GM18505 (cell line): Measurements from ENCODE around the gene SNAI1.

Experiments used
- ATAC-seq: cut with Tn5 transposase; IDR thresholded peaks from one replicate; pipeline ENCODE4 v1.9.1; 2021; ENCODE audit not compliant: unreplicated experiment
- POLR2A ChIP-seq: IDR thresholded peaks from 4 replicates; pipeline ENCODE4 v1.6.1; 2011; ENCODE audit warnings: borderline replicate concordance; ENCODE audit not compliant: insufficient read depth, insufficient read length; ENCODE audit errors: extremely low read depth

Gene SNAI1

DNA sequence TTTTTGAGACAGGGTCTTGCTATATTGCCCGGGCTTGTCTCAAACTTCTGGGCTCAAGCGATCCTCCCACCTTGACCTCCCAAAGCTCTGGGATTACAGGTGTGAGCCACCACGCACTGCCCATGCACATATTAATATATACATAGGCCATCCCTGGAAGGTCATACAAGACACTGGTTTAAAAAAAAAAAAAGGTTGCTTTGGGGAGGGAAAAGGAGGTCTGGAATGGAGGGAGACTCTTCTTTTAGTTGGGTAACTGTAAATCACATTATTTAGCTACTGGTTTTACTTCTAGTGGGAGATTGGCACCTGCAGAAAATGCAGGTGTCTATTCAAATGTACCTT, 4.1 kb upstream of the SNAI1 start:
- ATAC-seq = no peak
- TF ChIP-seq POLR2A = no peak

GRCh38 chr20:49979030-49979832, 3.5 kb upstream of the SNAI1 start:
- ATAC-seq = no peak
- no peak for TF ChIP-seq POLR2A

DNA sequence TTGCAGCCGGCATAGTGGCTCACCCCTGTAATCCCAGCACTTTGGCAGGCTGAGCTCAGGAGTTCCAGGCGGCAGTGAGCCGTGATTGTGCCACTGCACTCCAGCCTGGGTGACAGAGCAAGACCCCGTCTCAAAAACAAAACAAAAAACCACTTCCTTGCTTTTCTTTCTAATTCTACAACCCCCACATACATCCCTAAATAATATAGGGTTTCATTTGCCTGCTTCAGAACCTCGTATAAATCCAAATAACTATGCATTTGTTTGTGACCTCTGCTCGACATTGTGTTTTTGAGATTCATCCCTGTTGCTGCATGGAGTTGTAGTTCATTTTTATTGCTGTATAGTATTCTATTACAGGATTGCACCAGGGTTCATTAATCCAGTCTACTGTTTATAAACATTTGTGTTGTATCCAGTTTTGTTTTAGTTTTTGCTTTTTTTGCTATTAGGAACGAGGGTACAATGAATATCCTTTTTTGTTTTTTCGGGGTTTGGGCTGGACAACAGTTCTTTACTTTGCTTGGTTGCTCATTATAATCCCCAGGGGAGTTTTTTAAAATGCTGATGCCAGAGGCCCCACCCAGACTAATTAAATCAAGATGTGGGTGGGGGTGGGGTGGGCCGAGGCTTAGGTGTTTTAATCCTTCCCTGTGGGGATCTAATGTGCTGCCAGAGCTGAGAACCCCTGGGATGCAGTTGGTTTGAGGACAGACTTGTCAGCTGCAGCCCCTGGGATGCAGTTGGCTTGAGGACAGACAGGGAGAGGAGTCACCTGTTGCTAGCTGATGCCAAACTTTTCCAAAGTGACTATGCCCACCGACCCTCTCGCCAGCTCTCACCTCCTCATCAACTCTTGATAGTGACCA, 2.4 kb upstream of the SNAI1 start:
- TF ChIP-seq POLR2A = no peak
- ATAC-seq = no peak

GRCh38 chr20:49981218-49982071, 1.3 kb upstream of the SNAI1 start:
- no peak for TF ChIP-seq POLR2A
- no peak for ATAC-seq

DNA sequence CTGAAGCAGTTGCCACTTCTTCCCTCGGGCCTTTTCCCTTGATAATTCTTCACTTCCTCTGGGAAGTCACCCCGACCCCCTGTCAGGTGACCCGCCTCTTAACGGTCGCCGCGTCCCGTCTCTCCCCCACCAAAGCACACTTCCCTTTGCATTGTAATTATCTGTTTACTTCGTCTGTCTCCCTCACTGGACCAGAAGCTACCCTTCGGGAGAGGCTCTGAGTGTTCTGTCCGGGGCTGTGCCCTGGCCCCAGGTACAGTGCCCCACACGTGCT, 771 bp upstream of the SNAI1 start:
- ATAC-seq = no peak
- no peak for TF ChIP-seq POLR2A

GRCh38 chr20:49983123-49983847, 505 bp downstream of the SNAI1 start:
- ATAC-seq = no peak
- TF ChIP-seq POLR2A = no peak

GRCh38 chr20:49983848-49984408, 1.1 kb downstream of the SNAI1 start:
- no peak for ATAC-seq
- no peak for TF ChIP-seq POLR2A

- no peak for ATAC-seq
- TF ChIP-seq POLR2A = no peak
Measured at GRCh38 chr20:49984426-49985153, 1.8 kb downstream of the SNAI1 start.

GRCh38 chr20:49985157-49985556, 2.4 kb downstream of the SNAI1 start:
- no peak for ATAC-seq
- no peak for TF ChIP-seq POLR2A

- TF ChIP-seq POLR2A = no peak
- ATAC-seq = no peak
Measured at GRCh38 chr20:49985617-49986016, 2.8 kb downstream of the SNAI1 start.

GRCh38 chr20:49986049-49986448, 3.3 kb downstream of the SNAI1 start:
- no peak for TF ChIP-seq POLR2A
- no peak for ATAC-seq
